Measurements from ENCODE around the gene ASB13.

ASB13 gene

DNA sequence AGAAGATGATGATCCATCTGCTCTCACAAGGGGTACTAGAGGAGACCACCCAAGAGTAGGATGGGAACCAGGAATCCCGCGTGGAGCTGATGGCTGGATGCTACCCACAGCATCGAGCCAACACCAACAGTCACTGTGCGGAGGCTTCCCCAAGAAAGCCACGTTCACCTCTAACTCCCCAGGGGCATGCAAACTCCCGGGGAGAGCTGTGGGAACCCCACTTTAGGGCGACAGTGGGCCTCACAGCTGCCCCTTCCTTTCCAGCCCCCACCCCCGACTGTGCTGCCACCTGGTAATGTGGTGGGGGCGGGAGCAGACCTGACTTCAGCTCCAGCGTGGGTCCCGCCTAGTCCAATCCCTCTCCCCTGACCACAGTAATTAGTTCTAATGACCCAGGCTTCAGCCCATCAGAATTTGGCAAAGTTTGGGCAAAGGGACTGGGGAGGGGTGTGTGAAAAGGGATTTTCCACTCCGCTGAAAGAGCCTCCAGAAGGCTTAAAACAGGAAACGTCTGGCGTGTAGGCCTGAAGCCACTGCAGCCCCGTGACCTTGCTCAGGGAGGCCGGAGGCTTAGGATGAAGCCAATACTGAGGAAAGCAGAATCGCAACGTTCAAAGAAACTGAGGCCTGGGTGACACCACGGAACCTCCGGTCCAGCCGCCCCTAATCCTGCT, 20.3 kb downstream of the ASB13 start:
- no peak overlapping the region for H3K4me2 ChIP-seq (ENCODE audit: low read depth, low read length)

DNA sequence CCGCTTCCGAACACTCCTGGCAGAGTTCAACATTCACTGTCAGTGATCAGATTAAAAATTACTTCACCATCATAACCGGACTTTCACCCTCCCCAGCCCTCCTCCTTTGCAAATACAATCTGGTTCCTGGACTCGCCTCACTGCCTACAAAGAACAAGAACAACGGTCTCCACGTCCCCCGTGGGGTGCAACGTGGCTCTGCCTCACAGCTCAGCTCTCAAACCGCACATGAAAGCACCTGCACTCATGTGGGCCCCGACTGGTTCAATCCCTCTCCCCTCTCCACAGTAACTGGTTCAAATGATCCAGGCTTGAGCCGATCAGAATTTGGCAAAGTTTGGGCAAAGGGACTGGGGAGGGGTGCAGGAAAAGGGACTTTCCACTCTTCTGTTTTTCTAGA, 21.0 kb downstream of the ASB13 start:
- H3K9ac ChIP-seq (ENCODE audit: low read length): no peak overlapping the region
- H3K79me2 ChIP-seq (ENCODE audit: low read length): no peaks in the 10 kb centered on the region
- no peaks in the 10 kb centered on the region for H4K20me1 ChIP-seq (ENCODE audit: insufficient read depth, low read length)
- H3K9me3 ChIP-seq (replicated peaks; ENCODE audit: insufficient read depth, low read length): no peaks in the 10 kb centered on the region
- no peaks in the 10 kb centered on the region for H3K27me3 ChIP-seq (replicated peaks; ENCODE audit: insufficient read depth, low read length)
- no peaks in the 10 kb centered on the region for H3K4me1 ChIP-seq (ENCODE audit: low read length)
- H3K36me3 ChIP-seq (replicated peaks; ENCODE audit: insufficient read depth, low read length): no peaks in the 10 kb centered on the region
- no peaks in the 10 kb centered on the region for H3F3A ChIP-seq (ENCODE audit: insufficient read depth, low read length)
- H2AFZ ChIP-seq (ENCODE audit: low read length): no peak overlapping the region
- H3K27ac ChIP-seq (ENCODE audit: low read length): no peak overlapping the region
- DNase-seq: no peak
- H3K9me2 ChIP-seq (replicated peaks; ENCODE audit: insufficient read depth, low read length): no peaks in the 10 kb centered on the region
- no peak for TF ChIP-seq EZH2 (optimal IDR thresholded peaks at IDR 0.05; ENCODE audit: low read depth, low read length)
- TF ChIP-seq CTCF (IDR thresholded peaks at IDR 0.05; ENCODE audit: low read length): no peak
- TF ChIP-seq EZH2phosphoT487 (IDR thresholded peaks at IDR 0.05; ENCODE audit: low read length): no peak
- H3K4me3 ChIP-seq (ENCODE audit: low read length): no peak overlapping the region
- no peak overlapping the region for H3K4me2 ChIP-seq (ENCODE audit: low read depth, low read length)

More for the DNA sequence above, 20.3 kb downstream of the ASB13 start:
- H3K27me3 ChIP-seq (replicated peaks; ENCODE audit: insufficient read depth, low read length): no peaks in the 10 kb centered on the region
- H3K9me2 ChIP-seq (replicated peaks; ENCODE audit: insufficient read depth, low read length): no peaks in the 10 kb centered on the region
- no peaks in the 10 kb centered on the region for H3F3A ChIP-seq (ENCODE audit: insufficient read depth, low read length)
- TF ChIP-seq EZH2phosphoT487 (IDR thresholded peaks at IDR 0.05; ENCODE audit: low read length) (no peak), EZH2 (optimal IDR thresholded peaks at IDR 0.05; ENCODE audit: low read depth, low read length) (no peak), CTCF (IDR thresholded peaks at IDR 0.05; ENCODE audit: low read length) (no peak)
- no peaks in the 10 kb centered on the region for H3K36me3 ChIP-seq (replicated peaks; ENCODE audit: insufficient read depth, low read length)
- no peak overlapping the region for H3K4me3 ChIP-seq (ENCODE audit: low read length)
- no peaks in the 10 kb centered on the region for H3K4me1 ChIP-seq (ENCODE audit: low read length)
- DNase-seq: no peak
- no peak overlapping the region for H3K27ac ChIP-seq (ENCODE audit: low read length)
- no peak overlapping the region for H2AFZ ChIP-seq (ENCODE audit: low read length)
- H3K9ac ChIP-seq (ENCODE audit: low read length): no peak overlapping the region
- H3K9me3 ChIP-seq (replicated peaks; ENCODE audit: insufficient read depth, low read length): no peaks in the 10 kb centered on the region
- no peaks in the 10 kb centered on the region for H3K79me2 ChIP-seq (ENCODE audit: low read length)
- no peaks in the 10 kb centered on the region for H4K20me1 ChIP-seq (ENCODE audit: insufficient read depth, low read length)

DNA sequence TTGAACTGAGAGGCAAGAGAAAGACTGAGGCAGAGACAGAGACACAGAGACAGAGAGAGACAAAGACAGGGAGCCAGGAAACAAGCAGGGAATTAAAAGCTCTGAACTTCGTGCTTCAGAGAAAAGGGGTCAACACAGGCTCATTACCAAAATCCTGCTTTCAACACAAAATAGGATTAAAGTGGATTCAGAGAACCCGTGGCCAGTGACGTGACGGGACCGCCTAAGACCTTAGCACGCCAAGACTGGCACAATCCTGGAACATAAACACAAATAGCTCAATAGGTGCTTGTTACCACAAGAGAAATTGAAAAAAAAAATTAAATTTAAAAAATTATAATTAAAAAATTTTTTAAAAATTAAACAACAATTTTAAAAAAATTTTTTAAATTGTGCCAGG, 21.5 kb downstream of the ASB13 start:
- no peak for TF ChIP-seq CTCF (IDR thresholded peaks at IDR 0.05; ENCODE audit: low read length)
- no peak for TF ChIP-seq EZH2phosphoT487 (IDR thresholded peaks at IDR 0.05; ENCODE audit: low read length)
- TF ChIP-seq EZH2 (optimal IDR thresholded peaks at IDR 0.05; ENCODE audit: low read depth, low read length): no peak
- Histone ChIP-seq H3K9ac (ENCODE audit: low read length) (no peak overlapping the region), H3K36me3 (replicated peaks; ENCODE audit: insufficient read depth, low read length) (no peaks in the 10 kb centered on the region), H3K27me3 (replicated peaks; ENCODE audit: insufficient read depth, low read length) (no peaks in the 10 kb centered on the region), H3K9me3 (replicated peaks; ENCODE audit: insufficient read depth, low read length) (no peaks in the 10 kb centered on the region), H3K4me3 (ENCODE audit: low read length) (no peak overlapping the region), H3K9me2 (replicated peaks; ENCODE audit: insufficient read depth, low read length) (no peaks in the 10 kb centered on the region), H3K79me2 (ENCODE audit: low read length) (no peaks in the 10 kb centered on the region), H2AFZ (ENCODE audit: low read length) (no peak overlapping the region), H3K4me2 (ENCODE audit: low read depth, low read length) (no peak overlapping the region), H3F3A (ENCODE audit: insufficient read depth, low read length) (no peaks in the 10 kb centered on the region), H3K27ac (ENCODE audit: low read length) (no peak overlapping the region), H3K4me1 (ENCODE audit: low read length) (no peaks in the 10 kb centered on the region), H4K20me1 (ENCODE audit: insufficient read depth, low read length) (no peaks in the 10 kb centered on the region)
- no peak for DNase-seq
